T-cell (primary cell): ENCODE data around the gene DNAJC3. TPM values are rescaled to one million over a fixed set of nuclear protein-coding genes. Genes with fewer than 3 reads are reported as not detected.
"Not testable (repeated sequence)": the region's sequence is repeated elsewhere in the genome, so short reads cannot be mapped to it uniquely, and the experiment has no call there.

Experiments
- ATAC-seq, 4 experiments: fragments of 200-7000 bp in 3 of 4; fragments of 150-1000 bp in 1 of 4; cut with Tn5 transposase; replicated peaks in 1 of 4; 1 replicate in 3 of 4; 2 replicates in 1 of 4; pipeline ENCODE4 v1.10.0; 2021; ENCODE audit warnings: moderate library complexity in 3 of 4, mild to moderate bottlenecking in 2 of 4, moderate number of reproducible peaks in 1 of 4
- CTCF ChIA-PET, 2 donors: fragments of 300-600 bp; sonication (Branson Sonifier 250); formaldehyde crosslinking; loops; one replicate each; lab custom pipeline; 2022; ENCODE audit warnings: antibody characterized with exemption in 2 of 2; lab: Charles Lee
- POLR2A ChIA-PET, 2 donors: fragments of 300-600 bp; sonication (Branson Sonifier 250); formaldehyde crosslinking; loops; one replicate each; lab custom pipeline; 2022; ENCODE audit warnings: antibody characterized with exemption in 2 of 2; lab: Charles Lee
- DNase-seq, 35 experiments: peaks; one replicate each; pipeline versions ENCODE4 v3.0.0 to v3.0.0-alpha.2; 2013 to 2023
- H3K27ac ChIP-seq: one replicate; pipeline ENCODE4 v1.5.1; 2013; ENCODE audit warnings: low read length
- H3K27me3 ChIP-seq, 2 experiments: replicated peaks in 1 of 2; 1 replicate in 1 of 2; 2 replicates in 1 of 2; pipeline versions ENCODE4 v1.6.1 to v1.7.0; 2013; ENCODE audit warnings: low read length in 1 of 2, mixed read lengths in 1 of 2; ENCODE audit not compliant: control insufficient read depth in 2 of 2, insufficient read depth in 2 of 2; ENCODE audit errors: extremely low read depth in 1 of 2
- H3K36me3 ChIP-seq, 2 donors: 1 replicate in 1 of 2; 2 replicates in 1 of 2; pipeline versions ENCODE4 v1.6.1 to v1.7.0; 2013; ENCODE audit warnings: low read length in 1 of 2; ENCODE audit not compliant: control insufficient read depth in 2 of 2, insufficient read depth in 1 of 2; ENCODE audit errors: extremely low read depth in 1 of 2
- H3K4me1 ChIP-seq, 2 experiments: 1 replicate in 1 of 2; 2 replicates in 1 of 2; pipeline versions ENCODE4 v1.6.1 to v1.7.0; 2013; ENCODE audit warnings: low read length in 2 of 2, mixed read lengths in 1 of 2; ENCODE audit not compliant: insufficient read depth in 2 of 2, control insufficient read depth in 1 of 2; ENCODE audit errors: extremely low read depth in 1 of 2
- H3K4me3 ChIP-seq, 2 donors: 1 replicate in 1 of 2; 2 replicates in 1 of 2; pipeline versions ENCODE4 v1.5.1 to v1.7.0; 2013; ENCODE audit warnings: mild to moderate bottlenecking in 2 of 2, low read length in 1 of 2, moderate library complexity in 1 of 2; ENCODE audit not compliant: control insufficient read depth in 1 of 2; ENCODE audit errors: extremely low read depth in 1 of 2
- H3K9me3 ChIP-seq: 2 replicates; pipeline ENCODE4 v1.7.0; 2013
- H3K27ac Mint-ChIP-seq, 2 donors: one replicate each; pipeline ENCODE4 v1.8.0; 2020 to 2021; ENCODE audit warnings: mild to moderate bottlenecking in 2 of 2, mixed read lengths in 2 of 2
- H3K27me3 Mint-ChIP-seq, 2 donors: one replicate each; pipeline ENCODE4 v1.8.0; 2021 to 2022; ENCODE audit warnings: mixed read lengths in 2 of 2
- H3K36me3 Mint-ChIP-seq: one replicate; pipeline ENCODE4 v1.8.0; 2021; ENCODE audit warnings: mixed read lengths
- H3K4me1 Mint-ChIP-seq, 3 donors: one replicate each; pipeline ENCODE4 v1.8.0; 2020 to 2022; ENCODE audit warnings: mixed read lengths in 3 of 3, mild to moderate bottlenecking in 1 of 3
- H3K4me3 Mint-ChIP-seq, 3 donors: one replicate each; pipeline ENCODE4 v1.8.0; 2020 to 2022; ENCODE audit warnings: mild to moderate bottlenecking in 3 of 3, mixed read lengths in 3 of 3, moderate library complexity in 3 of 3
- H3K9me3 Mint-ChIP-seq, 3 donors: one replicate each; pipeline ENCODE4 v1.8.0; 2020 to 2022; ENCODE audit warnings: mixed read lengths in 3 of 3
- WGBS: methylation state at CpG from one replicate; pipeline ENCODE4 v1.1.5; 2013; ENCODE audit warnings: missing lambda C conversion rate; ENCODE audit not compliant: insufficient coverage; 5-methylcytosine and 5-hydroxymethylcytosine counted together
- total RNA-seq, 35 experiments: library from RNA in 6 of 35; stranded (reverse) in 6 of 35; fragments of 120-200 nt in 1 of 35; gene quantifications; one replicate each; pipeline versions ENCODE4 v1.2.1 to v1.2.4 and lab custom pipeline; 2013 to 2026

The DNAJC3 gene
- total RNA-seq, 5 donors from 2014 or later (not counting 1 experiment from before 2014, with no cell fraction given) = 16.6 to 21.3 (median 19.8) TPM

GRCh38 chr13:95678967-95679366 is 2.0 kb downstream of the DNAJC3 start:
- Mint-ChIP-seq H3K4me1 (peaks cover 74 to 83% (median 79%) of the 10 kb centered on the region in 3 donors), H3K27ac (peak overlapping the region in 1 of 2 donors; percentile 18), H3K4me3 (peak overlapping the region; percentile 92 to 99 (median 97)), H3K27me3 (no peaks in the 10 kb centered on the region), H3K36me3 (peaks cover 15% of the 10 kb centered on the region), H3K9me3 (peaks cover 0 to 1% (median 0%) of the 10 kb centered on the region in 3 donors)
- H3K9me3 ChIP-seq = no peaks in the 10 kb centered on the region
- H3K36me3 ChIP-seq = no peaks in the 10 kb centered on the region
- peak in 1 of 35 experiments; percentile 21 for DNase-seq
- no peak for ATAC-seq
- ChIA-PET POLR2A (no interaction called here), CTCF (no interaction called here)
- H3K27ac ChIP-seq = no peak overlapping the region
- H3K27me3 ChIP-seq = no peaks in the 10 kb centered on the region
- peak overlapping the region in 1 of 2 donors; percentile 3 for H3K4me3 ChIP-seq
- WGBS = no CpG with 5 or more reads among the region's 4 CpGs
- H3K4me1 ChIP-seq = peaks cover 8 to 23% of the 10 kb centered on the region in 2 experiments

DNA sequence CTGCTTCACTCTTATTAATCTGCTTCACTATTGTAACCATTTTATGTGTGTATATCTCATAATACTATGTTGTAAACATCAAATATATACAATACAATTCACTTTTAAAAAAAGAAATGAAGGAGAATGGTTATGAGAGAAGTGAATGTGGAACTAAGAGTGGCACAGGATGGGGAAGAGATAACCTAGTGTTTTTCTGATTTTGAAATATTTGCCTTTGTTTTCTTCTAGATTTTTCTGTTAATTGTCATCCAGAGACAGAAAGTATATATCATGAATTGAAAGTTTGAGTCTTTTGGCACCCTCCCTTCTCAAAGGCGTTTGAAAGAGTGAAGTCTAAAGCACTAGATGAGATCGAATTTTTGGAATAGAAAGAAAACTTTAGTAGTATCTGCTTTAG is 2.8 kb downstream of the DNAJC3 start:
- Mint-ChIP-seq H3K4me3 (peak overlapping the region in 2 of 3 donors; percentile 15 to 99), H3K36me3 (peaks cover 20% of the 10 kb centered on the region), H3K27me3 (no peaks in the 10 kb centered on the region), H3K4me1 (peaks cover 74 to 84% (median 79%) of the 10 kb centered on the region in 3 donors), H3K27ac (peak overlapping the region in 1 of 2 donors; percentile 1), H3K9me3 (peaks cover 0 to 5% (median 0%) of the 10 kb centered on the region in 3 donors)
- POLR2A ChIA-PET = no interaction called here
- CTCF ChIA-PET = no interaction called here
- Histone ChIP-seq H3K36me3 (no peaks in the 10 kb centered on the region), H3K4me3 (no peak overlapping the region), H3K4me1 (peaks cover 11 to 23% of the 10 kb centered on the region in 2 experiments), H3K9me3 (no peaks in the 10 kb centered on the region), H3K27me3 (no peaks in the 10 kb centered on the region), H3K27ac (no peak overlapping the region)
- DNase-seq (no peak), ATAC-seq (no peak)
- WGBS = no CpG with 5 or more reads among the region's 2 CpGs

DNA sequence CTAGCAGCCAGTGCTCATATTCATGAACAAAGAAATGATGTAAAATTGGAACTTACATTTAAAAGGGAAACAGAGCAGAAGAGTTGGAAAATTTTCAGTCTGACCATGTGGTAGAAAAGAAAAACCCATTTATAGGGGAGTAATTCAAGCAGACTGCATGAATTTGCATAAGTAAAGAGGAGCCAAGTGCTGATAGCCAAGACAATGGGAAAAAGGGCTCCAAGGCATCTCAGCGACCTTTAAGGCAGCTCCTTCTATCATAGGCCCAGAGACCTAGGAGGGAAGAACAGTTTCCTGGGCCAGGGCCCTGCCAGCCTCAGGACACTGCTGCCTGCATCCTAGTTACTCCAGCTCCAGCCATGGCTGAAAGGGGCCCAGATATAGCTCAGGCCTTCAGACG is 7.5 kb downstream of the DNAJC3 start:
- peaks cover 50% of the 10 kb centered on the region for H3K36me3 Mint-ChIP-seq
- POLR2A ChIA-PET = no interaction called here
- no peak for ATAC-seq
- no peaks in the 10 kb centered on the region for H3K27me3 Mint-ChIP-seq
- CTCF ChIA-PET = interaction anchor here in 1 of 2 donors (1.7 kb wide), 1 partner anchor 23 kb away, joined by 3 read pairs; no protein-coding TSS in a partner anchor
- no peak overlapping the region for H3K27ac Mint-ChIP-seq
- H3K27me3 ChIP-seq = no peaks in the 10 kb centered on the region
- no peak overlapping the region for H3K4me3 ChIP-seq
- WGBS = 86% methylated on average over 2 of the region's 2 CpGs
- peaks cover 8 to 11% of the 10 kb centered on the region in 2 experiments for H3K4me1 ChIP-seq
- no peaks in the 10 kb centered on the region for H3K36me3 ChIP-seq
- no peaks in the 10 kb centered on the region for H3K9me3 ChIP-seq
- no peak overlapping the region for H3K4me3 Mint-ChIP-seq
- peaks cover 82 to 85% (median 83%) of the 10 kb centered on the region in 3 donors for H3K4me1 Mint-ChIP-seq
- no peak for DNase-seq
- peaks cover 14 to 37% (median 18%) of the 10 kb centered on the region in 3 donors for H3K9me3 Mint-ChIP-seq
- H3K27ac ChIP-seq = no peak overlapping the region

GRCh38 chr13:95684960-95685359 is 8.0 kb downstream of the DNAJC3 start:
- H3K4me3 ChIP-seq, POLR2A ChIA-PET, H3K27ac Mint-ChIP-seq, H3K36me3 ChIP-seq, H3K9me3 ChIP-seq, DNase-seq, H3K27ac ChIP-seq, H3K27me3 ChIP-seq, H3K4me3 Mint-ChIP-seq, H3K27me3 Mint-ChIP-seq, ATAC-seq: not testable (repeated sequence)
- Mint-ChIP-seq H3K36me3 (peaks cover 54% of the 10 kb centered on the region), H3K4me1 (peaks cover 81 to 84% (median 82%) of the 10 kb centered on the region in 3 donors), H3K9me3 (peaks cover 14 to 38% (median 18%) of the 10 kb centered on the region in 3 donors)
- 96% methylated on average over 3 of the region's 5 CpGs for WGBS
- CTCF ChIA-PET = interaction anchor here (0.6 to 1.7 kb wide), 2 partner anchors 24 to 78 kb away, joined by 3 read pairs; no protein-coding TSS in a partner anchor
- H3K4me1 ChIP-seq = peaks cover 3 to 11% of the 10 kb centered on the region in 2 experiments

GRCh38 chr13:95689582-95689926 is 12.6 kb downstream of the DNAJC3 start:
- peak overlapping the region in 1 of 3 donors; percentile 38 for H3K4me3 Mint-ChIP-seq
- CTCF ChIA-PET = interaction anchor here in 1 of 2 donors (0.7 kb wide), 2 partner anchors 15 to 1196 kb away, joined by 3 read pairs; no protein-coding TSS in a partner anchor

DNA sequence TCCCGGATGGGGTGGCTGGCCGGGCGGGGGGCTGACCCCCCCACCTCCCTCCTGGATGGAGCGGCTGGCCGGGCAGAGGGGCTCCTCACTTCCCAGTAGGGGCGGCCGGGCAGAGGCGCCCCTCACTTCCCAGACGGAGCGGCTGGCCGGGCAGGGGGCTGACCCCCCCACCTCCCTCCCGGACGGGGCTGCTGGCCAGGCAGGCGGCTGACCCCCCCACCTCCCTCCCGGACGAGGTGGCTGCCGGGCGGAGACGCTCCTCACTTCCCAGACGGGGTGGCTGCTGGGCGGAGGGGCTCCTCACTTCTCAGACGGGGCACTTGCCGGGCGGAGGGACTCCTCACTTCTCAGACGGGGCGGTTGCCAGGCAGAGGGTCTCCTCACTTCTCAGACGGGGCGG is 14.0 kb downstream of the DNAJC3 start:
- POLR2A ChIA-PET, H3K27ac Mint-ChIP-seq, H3K4me3 ChIP-seq, CTCF ChIA-PET, H3K27ac ChIP-seq, ATAC-seq, H3K4me3 Mint-ChIP-seq, H3K9me3 ChIP-seq, H3K27me3 ChIP-seq, H3K36me3 ChIP-seq, H3K4me1 ChIP-seq, DNase-seq, H3K27me3 Mint-ChIP-seq: not testable (repeated sequence)
- Mint-ChIP-seq H3K36me3 (peaks cover 27% of the 10 kb centered on the region), H3K9me3 (peaks cover 14 to 27% (median 18%) of the 10 kb centered on the region in 3 donors), H3K4me1 (peaks cover 37 to 41% (median 38%) of the 10 kb centered on the region in 3 donors)
- no CpG with 5 or more reads among the region's 28 CpGs for WGBS

More at GRCh38 chr13:95689582-95689926, 12.6 kb downstream of the DNAJC3 start:
- 100% methylated on average over 1 of the region's 3 CpGs for WGBS
- Histone ChIP-seq H3K4me3 (no peak overlapping the region), H3K36me3 (no peaks in the 10 kb centered on the region), H3K27me3 (no peaks in the 10 kb centered on the region), H3K27ac (no peak overlapping the region), H3K4me1 (peaks cover 0 to 9% of the 10 kb centered on the region in 2 experiments), H3K9me3 (no peaks in the 10 kb centered on the region)
- H3K27ac Mint-ChIP-seq = peak overlapping the region in 1 of 2 donors; percentile 63
- H3K4me1 Mint-ChIP-seq = peaks cover 45 to 51% (median 48%) of the 10 kb centered on the region in 3 donors
- no peak for DNase-seq
- H3K27me3 Mint-ChIP-seq = no peaks in the 10 kb centered on the region
- peaks cover 14 to 33% (median 18%) of the 10 kb centered on the region in 3 donors for H3K9me3 Mint-ChIP-seq
- no peak for ATAC-seq
- POLR2A ChIA-PET = interaction anchor here (0.6 to 0.7 kb wide), 2 partner anchors 660 to 1774 kb away, joined by 3 read pairs; no protein-coding TSS in a partner anchor
- peaks cover 34% of the 10 kb centered on the region for H3K36me3 Mint-ChIP-seq
